ENCODE measurements around the gene TUBG1.
"Not testable (repeated sequence)": the region's sequence is repeated elsewhere in the genome, so short reads cannot be mapped to it uniquely, and the experiment has no call there.

The TUBG1 gene

DNA sequence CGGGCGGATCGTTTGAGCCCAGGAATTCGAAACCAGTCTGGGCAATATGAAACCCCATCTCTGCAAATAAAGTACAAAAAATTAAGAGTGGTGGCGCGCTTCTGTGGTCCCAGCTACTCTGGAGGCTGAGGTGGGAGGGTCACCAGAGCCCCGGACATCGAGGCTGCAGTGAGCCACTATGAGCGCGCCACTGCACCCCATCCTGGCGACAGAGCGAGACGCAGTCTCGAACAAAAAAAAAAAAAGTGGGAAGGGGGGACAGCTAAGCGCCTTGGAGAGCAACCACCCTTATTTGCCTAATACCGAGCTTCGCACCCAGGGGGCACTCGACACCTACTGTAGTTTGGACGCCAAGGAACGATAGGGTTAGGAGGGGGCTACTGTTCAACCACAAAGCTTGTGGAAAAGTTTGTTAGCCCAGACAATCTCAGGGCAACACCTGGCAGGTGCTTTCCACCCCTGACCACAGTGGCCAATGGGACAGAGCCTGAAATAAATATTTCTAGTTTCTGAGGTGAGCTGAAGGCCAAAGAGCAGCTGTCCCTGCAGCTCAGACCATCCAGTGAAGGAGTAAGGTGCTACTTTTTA is 31.1 kb upstream of the TUBG1 start:
- DNase-seq (ENCODE audit: extremely low read depth in 1 of 2, low read depth in 1 of 2): peak in 1 of 2 donors; percentile 55

DNA sequence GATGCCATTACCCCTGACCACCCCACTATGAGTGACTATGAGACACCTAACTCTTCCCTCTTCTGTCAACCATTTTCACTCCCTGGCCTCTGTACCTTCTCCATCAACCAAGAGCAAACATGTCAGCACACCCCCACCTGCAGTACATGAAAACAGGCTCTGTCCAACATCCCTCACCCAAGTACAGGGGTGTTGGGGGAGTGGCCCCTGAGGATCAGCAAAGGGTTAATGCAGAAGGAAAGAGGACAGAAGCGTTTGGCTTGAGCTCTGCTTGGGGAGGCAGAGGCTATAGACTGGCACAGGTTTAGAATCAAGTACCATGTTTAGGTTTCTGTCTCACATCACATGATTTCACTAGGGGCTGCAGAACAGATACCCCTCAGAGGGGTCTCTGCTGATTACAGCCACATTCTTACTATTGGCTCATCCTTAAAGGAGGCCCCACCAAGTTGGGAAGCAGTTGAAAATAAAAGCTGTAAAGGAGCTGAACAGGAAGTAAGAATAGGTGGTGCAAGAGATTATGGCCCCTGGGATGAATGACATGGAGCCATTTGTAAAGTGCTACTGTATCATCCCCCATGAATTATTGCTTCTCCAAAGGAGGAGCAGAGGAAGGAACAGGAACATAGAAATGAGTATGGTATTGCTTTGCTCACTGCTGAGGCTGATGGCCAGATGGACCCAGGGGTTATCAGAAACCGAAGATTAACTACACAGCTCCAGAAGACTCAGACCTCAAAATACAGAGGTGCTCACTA is 29.5 kb upstream of the TUBG1 start:
- DNase-seq (ENCODE audit: extremely low read depth in 1 of 2, low read depth in 1 of 2): no peak

DNA sequence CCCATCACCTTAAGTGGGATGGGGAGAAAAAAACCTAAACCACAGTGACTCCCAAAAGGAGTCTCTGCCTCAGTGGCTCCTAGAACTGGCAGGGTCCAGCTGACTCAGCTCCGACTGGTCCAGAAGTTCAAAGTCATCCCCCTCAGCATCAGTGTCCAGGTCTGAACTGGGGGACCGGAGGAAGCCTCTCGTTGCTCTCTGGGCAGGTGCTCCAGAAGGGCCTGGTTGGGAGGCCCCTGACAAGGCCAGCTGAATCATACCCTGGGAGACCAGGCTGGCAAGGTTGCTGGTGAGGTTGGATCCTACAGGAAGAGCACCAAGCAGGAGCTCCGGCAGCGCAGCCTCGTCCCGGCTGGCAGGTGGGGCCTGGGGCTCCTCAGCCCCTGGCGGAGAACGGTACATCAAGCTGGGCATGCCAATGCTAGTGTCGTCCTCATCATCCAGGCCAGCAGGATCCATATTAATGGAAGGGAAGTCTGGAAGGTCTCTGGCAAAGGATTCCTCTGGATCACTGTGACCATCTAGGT is 27.7 kb upstream of the TUBG1 start:
- no peak for DNase-seq (ENCODE audit: extremely low read depth in 1 of 2, low read depth in 1 of 2)

DNA sequence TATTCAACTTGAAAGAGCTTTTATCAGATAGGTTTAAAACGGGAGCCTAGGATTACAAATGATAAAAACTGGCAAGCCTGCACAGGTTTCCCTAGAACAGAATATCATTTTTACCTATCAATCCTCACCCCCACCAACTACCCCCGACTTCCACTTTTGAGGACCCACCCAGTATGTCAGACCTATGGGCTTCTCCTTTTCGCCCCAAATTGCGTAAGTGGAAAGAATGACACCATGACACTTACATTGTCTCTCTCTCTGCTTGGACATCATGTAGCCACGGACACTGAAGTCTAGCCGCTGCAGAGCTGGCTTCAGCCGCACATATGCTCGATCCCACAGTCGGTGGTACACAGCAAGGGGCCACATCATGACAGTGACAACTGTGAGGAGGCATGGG is 24.6 kb upstream of the TUBG1 start:
- DNase-seq (ENCODE audit: extremely low read depth in 1 of 2, low read depth in 1 of 2): no peak

DNA sequence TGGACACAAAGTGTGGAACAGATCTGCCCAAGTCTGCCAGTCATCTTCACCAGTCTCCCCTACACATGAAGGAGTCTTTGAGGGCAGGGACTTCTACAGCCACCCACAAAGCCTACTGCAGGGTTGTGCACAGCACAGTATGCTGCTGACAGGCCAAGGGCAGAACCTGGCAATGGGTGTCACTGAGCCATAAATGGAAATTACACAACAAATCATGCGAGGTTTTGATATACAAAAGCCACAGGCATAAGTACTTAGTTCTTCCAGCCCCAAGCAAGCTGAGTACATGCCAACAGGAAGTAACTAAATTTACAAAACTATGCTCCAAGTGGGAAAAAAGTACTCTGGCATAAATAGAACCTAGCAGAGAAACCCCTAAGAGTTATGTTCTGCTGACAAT is 24.1 kb upstream of the TUBG1 start:
- DNase-seq (ENCODE audit: extremely low read depth in 1 of 2, low read depth in 1 of 2): no peak

DNA sequence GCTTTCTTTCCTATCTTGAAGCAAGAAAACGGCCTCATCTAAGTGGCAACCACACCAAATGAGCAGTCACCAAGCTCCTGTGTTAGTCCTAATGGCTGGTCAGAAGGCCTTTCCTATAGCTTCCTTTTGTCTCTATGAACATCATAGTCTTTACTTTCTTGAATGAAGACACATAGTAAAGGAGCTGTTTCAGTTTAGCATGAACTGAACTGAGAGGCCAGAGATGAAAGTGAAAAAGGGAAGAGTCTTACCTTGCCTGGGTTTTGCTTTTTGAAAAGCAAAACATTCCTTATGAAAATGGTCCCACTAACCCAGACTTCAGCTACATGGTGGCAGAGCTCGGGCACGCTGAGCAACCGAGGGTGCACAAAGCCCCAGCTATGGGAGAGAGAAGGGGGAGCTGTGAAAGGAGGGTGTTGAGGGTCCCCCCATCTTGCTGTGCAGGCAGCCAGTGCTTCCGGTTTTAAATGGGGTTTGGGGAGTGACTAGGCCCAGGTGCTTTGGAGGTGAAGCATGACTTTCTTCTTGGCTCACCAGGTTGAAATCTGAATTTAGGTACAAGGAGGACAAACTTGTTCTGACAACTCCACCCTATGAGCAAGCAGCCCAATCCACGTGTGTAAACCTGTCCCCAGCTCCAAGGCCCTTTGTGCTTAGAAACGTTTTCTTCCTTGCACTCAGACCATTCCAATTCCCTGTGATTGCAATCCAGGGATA is 22.8 kb upstream of the TUBG1 start:
- no peak for DNase-seq (ENCODE audit: extremely low read depth in 1 of 2, low read depth in 1 of 2)

DNA sequence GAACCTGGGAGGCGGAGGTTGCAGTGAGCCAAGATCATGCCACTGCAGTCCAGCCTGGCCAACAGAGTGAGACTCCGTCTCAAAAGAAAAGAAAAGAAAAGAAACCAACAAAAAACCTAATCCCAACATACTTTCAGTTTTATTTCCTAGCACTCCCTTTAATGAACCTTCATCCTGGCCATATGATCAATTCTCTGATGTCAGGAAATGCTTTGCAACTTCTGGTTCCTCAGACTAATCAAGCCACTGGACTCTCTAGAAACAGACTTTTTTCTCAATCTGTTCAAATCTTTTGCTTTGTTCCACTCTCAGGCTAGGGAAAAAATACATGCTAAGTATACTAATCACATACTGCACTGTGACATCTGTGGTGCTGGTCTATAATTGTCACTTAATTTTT is 18.6 kb upstream of the TUBG1 start:
- DNase-seq (ENCODE audit: extremely low read depth in 1 of 2, low read depth in 1 of 2): no peak

DNA sequence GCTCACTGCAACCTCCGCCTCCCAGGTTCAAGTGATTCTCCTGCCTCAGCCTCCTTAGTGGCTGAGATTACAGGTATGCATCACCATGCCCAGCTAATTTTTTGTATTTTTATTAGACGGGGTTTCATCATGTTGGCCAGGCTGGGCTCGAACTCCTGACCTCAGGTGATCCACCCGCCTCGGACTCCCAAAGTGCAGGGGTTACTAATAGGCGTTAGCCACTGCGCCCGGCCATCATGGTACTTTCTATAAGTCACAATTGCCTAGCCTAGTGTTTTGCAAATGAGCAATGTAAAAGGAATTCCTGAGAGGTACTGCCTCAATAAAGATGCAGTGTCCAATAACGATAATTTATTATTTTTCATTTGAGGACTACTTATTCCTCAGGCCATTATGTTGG is 18.1 kb upstream of the TUBG1 start:
- no peak for DNase-seq (ENCODE audit: extremely low read depth in 1 of 2, low read depth in 1 of 2)

DNA sequence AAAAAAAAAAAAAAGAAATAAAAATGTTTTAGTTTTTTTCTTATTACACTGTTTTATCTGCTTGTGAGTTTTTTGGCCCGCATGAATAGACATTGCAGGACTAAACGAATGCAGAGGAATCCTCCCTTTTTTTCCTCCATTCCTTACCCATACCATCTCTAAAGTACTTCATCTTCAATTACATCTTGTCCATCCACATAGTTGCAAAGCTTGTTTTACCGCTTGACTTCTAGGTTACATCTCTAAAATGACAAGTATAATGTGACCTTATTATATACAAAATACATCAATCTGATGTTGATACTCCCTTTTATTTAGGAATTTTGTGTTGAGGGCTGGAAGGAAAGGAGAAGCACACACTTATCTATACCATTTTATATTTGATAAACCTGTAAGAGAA is 13.1 kb upstream of the TUBG1 start:
- no peak for DNase-seq (ENCODE audit: extremely low read depth in 1 of 2, low read depth in 1 of 2)

DNA sequence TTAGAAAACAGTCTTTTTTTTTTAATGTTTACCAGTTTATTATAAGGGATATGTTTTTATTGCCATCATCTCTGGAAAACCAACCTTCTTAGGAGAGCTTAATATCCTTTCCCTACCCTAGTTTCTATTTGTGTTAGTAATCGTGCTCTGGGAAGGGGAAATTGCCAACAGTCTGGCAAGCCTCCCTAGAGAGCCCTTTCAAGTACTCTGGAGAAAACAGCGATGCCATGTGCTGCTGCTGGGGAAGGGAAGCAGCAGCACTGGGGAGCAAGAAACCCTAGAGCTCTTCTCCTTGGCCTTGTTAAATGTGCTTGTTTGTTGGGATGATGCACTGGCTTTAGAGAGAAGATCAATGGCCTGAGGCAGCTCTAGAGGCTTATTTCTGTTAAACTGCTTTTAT is 10.6 kb upstream of the TUBG1 start:
- DNase-seq (ENCODE audit: extremely low read depth in 1 of 2, low read depth in 1 of 2): no peak

DNA sequence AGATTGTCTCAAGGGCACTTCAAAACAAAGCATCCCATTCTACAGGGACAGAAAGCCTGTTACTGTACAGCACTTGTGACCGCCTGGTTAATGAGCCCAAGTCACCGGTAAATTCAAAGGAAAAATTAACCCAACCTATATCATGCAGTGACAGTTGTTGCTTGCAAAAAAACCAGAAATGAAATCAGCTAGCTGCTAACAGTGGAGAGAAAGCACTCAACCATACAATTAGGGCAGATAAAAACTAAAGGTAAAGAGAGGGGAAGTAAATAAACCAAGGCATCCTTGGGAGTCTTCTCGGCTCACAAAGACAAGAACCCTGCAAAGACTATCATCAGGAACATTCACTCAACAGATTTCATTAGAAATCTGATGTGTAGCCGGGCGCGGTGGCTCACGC is 6.2 kb upstream of the TUBG1 start:
- no peak for DNase-seq (ENCODE audit: extremely low read depth in 1 of 2, low read depth in 1 of 2)

DNA sequence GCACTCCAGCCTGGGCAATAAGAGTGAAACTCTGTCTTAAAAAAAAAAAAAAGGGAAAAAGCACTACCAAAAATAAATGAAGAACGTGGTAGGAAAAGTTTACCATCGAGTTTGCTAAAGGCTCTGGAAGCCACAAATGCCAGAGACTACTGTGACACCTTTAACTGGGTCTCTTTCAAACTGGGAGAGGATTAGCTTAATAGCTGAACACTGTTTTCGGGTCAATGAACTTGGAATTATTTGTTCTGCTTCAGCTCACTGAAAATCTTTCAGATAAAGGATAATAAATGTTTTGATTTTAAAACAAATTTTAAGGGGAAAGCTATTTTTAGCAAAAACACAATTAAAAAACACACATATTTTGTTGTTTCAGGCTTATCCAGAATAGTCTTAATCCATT is 1.7 kb upstream of the TUBG1 start:
- DNase-seq (ENCODE audit: extremely low read depth in 1 of 2, low read depth in 1 of 2): no peak

DNA sequence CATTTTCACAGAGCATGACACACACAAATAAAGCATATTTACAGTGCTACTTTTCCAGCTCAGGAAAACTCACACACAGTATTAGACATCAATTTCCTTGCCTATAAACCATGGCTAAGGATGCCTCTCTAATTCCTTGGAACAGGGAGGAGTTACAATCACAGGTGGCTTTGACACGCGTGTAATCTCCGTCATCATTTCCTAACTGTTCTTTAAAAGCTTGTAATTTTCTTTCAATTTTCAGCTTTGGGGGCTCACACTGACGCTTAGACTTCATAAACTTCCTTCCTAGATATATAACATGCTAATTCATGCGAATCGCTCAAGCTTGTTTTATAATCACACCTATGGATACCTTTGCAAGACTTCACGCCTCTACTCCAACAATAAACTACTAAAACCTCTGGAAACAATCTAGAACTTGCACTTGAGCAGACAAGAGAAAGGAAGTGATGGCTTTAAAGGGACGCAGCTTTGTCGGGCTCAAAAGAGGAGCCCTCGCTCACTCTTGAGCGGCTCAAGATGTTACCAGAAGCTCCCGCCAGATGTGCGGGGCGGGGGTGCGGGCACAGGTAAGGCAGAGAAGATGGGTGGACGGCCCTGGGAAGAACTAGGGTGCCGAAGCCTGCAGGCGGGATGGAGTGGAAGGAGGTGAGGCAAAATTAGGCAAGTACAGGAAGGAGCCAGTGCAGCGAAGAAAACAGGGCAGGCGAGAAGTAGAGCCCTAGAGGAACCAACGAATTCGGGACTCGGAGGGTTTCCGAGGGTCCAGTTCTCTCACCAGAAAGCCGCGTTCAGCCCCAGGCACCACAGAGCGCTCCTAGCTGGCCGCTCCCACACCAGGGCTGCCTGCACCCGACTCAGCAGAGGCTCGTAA is 940 bp upstream of the TUBG1 start:
- peak in 1 of 2 donors; percentile 4 for DNase-seq (ENCODE audit: extremely low read depth in 1 of 2, low read depth in 1 of 2)

DNA sequence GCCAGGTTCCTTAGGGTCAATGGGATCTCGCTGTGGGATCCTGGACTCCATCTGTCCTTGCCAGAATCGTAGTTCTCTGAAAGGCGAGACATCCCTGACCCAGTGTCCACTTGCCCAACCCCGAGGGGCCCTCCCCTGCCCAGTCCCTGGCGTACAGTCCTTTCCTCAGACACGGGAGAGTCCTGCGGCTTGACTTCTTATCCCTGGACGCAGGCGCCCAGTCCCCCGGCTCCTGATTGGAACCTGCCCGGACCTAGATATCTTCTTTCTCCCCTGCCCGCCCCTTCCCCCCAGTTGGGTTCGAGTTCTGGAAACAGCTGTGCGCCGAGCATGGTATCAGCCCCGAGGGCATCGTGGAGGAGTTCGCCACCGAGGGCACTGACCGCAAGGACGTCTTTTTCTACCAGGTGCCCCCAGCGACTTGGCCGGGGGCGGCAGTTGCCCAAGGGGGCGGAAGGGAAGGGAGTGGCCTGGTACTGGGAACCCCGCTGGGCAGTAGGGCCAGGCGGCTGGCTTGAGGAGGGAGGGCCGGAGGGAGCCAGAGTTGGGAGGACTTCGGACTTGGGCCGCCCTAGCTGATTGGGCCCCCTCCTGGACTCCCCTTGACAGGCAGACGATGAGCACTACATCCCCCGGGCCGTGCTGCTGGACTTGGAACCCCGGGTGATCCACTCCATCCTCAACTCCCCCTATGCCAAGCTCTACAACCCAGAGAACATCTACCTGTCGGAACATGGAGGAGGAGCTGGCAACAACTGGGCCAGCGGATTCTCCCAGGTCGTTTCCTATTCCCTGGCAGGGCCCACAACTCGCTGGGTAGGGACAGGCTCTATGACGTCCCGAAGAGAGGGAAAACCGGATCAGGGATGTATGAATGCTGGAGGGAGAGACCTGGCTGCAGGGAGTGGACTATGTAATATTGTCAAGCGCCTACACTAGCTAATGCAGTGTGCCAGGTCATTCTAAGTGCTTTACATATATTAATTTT is 625 bp downstream of the TUBG1 start:
- peak in 1 of 2 donors; percentile 4 for DNase-seq (ENCODE audit: extremely low read depth in 1 of 2, low read depth in 1 of 2)

DNA sequence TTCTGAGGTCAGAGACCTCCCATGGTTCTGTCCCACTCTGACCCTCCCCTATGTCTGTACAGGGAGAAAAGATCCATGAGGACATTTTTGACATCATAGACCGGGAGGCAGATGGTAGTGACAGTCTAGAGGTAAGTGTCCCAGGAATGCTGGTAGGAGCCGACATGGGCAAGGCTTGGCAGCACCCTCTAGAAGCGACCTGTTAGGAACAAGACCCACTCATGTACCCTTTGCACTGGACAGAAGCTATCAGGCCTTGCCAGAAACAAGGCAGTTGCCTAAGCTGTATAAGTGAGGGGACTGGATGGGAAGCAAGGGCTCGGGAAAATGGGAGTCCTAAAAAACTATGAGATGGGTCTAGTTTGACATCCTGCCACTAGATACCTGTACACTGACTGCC is 2.5 kb downstream of the TUBG1 start:
- DNase-seq (ENCODE audit: extremely low read depth in 1 of 2, low read depth in 1 of 2): no peak

DNA sequence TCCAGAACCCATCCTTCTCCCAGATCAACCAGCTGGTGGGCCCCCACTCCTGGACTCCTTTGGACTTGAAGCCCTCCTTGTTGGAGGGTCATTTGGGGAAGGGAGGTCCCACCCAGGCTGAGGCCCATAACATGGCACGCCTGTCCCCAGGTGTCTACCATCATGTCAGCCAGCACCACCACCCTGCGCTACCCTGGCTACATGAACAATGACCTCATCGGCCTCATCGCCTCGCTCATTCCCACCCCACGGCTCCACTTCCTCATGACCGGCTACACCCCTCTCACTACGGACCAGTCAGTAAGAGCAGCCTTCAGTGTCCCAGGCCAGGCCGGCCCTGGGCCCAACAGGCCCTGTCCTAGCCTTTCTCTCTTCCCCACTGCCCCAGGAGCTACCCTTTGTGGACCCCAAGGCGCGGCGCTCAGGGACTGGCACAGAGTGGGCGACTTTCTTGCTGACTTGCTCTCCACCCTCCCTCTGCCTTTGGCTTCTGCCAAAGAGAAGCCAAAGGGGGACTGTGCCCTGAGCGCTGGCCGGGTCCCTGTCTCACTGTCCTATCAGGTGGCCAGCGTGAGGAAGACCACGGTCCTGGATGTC is 4.3 kb downstream of the TUBG1 start:
- no peak for DNase-seq (ENCODE audit: extremely low read depth in 1 of 2, low read depth in 1 of 2)

DNA sequence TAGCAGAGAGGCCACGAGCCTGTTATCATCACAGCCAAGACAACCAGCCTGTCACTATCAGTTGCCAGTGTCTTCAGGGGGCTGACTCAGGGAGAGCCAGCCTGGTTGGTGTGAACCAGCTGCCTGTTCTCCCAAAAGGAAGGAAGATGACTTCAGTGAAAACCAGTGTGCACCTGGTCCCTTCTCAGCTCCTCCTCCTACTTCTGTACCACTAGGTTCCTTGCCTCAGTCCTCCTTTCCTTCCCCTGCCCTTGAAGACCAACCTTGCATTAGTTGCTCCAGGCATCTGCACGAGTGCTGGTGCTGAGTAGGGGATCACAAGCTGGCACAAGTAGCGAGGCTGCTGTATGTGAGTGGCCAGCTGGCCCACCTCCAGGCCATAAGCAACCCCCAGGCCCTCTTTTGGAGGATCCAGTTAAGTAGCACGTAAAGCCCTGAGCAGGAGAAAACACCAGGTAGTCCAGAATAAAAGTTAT is 8.5 kb downstream of the TUBG1 start:
- no peak for DNase-seq (ENCODE audit: extremely low read depth in 1 of 2, low read depth in 1 of 2)

DNA sequence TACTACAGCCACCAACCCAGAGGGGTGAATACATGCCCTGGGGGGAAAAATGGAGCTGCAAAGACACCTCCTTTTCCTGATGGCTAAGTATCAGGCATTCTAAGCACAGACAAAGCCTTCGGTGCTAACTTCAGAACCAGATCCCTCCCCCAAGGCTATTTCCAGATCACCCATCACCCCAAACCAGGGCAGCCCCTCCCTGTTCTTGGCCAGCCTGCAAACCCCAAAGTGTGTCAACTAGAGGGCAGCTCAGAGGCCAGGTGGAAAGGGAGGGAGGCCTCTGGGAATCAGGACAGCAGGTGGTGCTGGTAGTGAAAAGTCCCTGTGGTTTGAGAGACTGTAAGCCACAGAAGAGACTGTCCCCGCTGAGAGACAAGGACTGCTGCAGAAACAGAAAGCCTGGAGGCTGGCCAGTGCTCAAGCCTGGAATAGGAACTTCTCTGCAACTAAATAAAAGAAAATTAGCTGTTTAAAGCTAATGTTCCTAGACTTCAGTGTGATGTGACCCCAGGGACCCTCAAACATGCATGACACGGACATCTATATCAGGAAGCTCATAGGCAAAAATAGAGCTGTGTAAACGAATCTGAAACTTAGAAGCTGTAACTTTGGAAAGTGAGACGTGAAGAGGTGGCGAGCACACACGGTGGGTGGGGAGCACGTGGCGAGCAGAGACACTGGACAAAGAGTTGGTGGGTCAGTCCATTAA is 9.1 kb downstream of the TUBG1 start:
- DNase-seq (ENCODE audit: extremely low read depth in 1 of 2, low read depth in 1 of 2): no peak

DNA sequence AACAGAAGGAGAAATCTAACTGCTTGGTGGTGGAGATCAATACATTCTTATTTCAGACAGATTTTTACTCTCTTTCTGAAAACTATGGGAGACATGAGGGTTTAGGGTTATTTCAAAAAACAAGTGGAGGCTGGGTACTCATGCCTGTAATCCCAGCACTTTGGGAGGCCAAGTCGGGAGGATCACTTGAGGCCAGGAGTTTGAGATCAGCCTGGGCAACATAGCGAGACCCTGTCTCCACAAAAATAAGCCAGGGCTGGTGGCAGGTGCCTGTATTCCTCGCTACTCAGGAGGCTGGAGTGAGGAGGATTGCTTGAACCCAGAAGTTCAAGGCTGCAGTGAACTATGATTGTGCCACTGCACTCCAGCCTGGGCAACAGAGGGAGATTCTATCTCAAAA is 12.5 kb downstream of the TUBG1 start:
- not testable (repeated sequence) for DNase-seq (ENCODE audit: extremely low read depth in 1 of 2, low read depth in 1 of 2)

All from stimulated activated CD8-positive, alpha-beta memory T cell treated with anti-CD3 and anti-CD28 coated beads, Interleukin-7, amount 100 ng/mL, for 48 hours (primary cell).